NCI-H1048 (cell line): ENCODE results near the gene BCAS3.
"Not testable (repeated sequence)": the region's sequence is repeated elsewhere in the genome, so short reads cannot be mapped to it uniquely, and the experiment has no call there.

Experiments
- DNase-seq: peaks from one replicate; lab custom pipeline; 2025; lab: John Stamatoyannopoulos, UW

BCAS3 gene

GRCh38 chr17:61338000-61338798, 660.5 kb downstream of the BCAS3 start:
- no peak for DNase-seq

GRCh38 chr17:61338874-61339478, 661.3 kb downstream of the BCAS3 start:
- no peak for DNase-seq

- no peak for DNase-seq
These were observed 663.0 kb downstream of the BCAS3 start for GRCh38 chr17:61340431-61341209.

- no peak for DNase-seq
These were observed 665.9 kb downstream of the BCAS3 start for GRCh38 chr17:61343576-61343975.

GRCh38 chr17:61345061-61345460, 667.4 kb downstream of the BCAS3 start:
- no peak for DNase-seq

GRCh38 chr17:61345825-61346666, 668.4 kb downstream of the BCAS3 start:
- DNase-seq, result no peak

GRCh38 chr17:61349350-61349749, 671.7 kb downstream of the BCAS3 start:
- no peak for DNase-seq

- DNase-seq, result no peak
These were observed 674.2 kb downstream of the BCAS3 start for GRCh38 chr17:61351745-61352407.

GRCh38 chr17:61352408-61352770, 674.7 kb downstream of the BCAS3 start:
- no peak for DNase-seq

- DNase-seq, result no peak
These were observed 675.3 kb downstream of the BCAS3 start for GRCh38 chr17:61352781-61353491.

GRCh38 chr17:61353615-61354014, 676.0 kb downstream of the BCAS3 start:
- DNase-seq, result no peak

GRCh38 chr17:61354895-61355874, 677.5 kb downstream of the BCAS3 start:
- no peak for DNase-seq

- DNase-seq, result not testable (repeated sequence)
These were observed 679.4 kb downstream of the BCAS3 start for GRCh38 chr17:61357061-61357460.

GRCh38 chr17:61359513-61359912, 681.9 kb downstream of the BCAS3 start:
- DNase-seq, result not testable (repeated sequence)

GRCh38 chr17:61360318-61360943, 682.8 kb downstream of the BCAS3 start:
- DNase-seq, result no peak

GRCh38 chr17:61361084-61361483, 683.4 kb downstream of the BCAS3 start:
- no peak for DNase-seq

- no peak for DNase-seq
These were observed 684.7 kb downstream of the BCAS3 start for GRCh38 chr17:61362396-61362795.

GRCh38 chr17:61362852-61363600, 685.4 kb downstream of the BCAS3 start:
- DNase-seq, result no peak
